ENCODE results near the gene VPS8. TPM values are rescaled to one million over a fixed set of nuclear protein-coding genes. Genes with fewer than 3 reads are reported as not detected.

Gene VPS8
- total RNA-seq, 2 donors from 2014 or later: 49.7 to 70.0 TPM

- no peaks in the 10 kb centered on the region for H3K9me3 Mint-ChIP-seq
- H3K9ac ChIP-seq (ENCODE audit: extremely low read depth, low read length, poor library complexity, severe bottlenecking): no peak overlapping the region
Measured at GRCh38 chr3:184848934-184849333, 37.0 kb downstream of the VPS8 start.

GRCh38 chr3:184850201-184850600 lies 38.2 kb downstream of the VPS8 start:
- Histone ChIP-seq H3K36me3 (ENCODE audit: control insufficient read depth, insufficient read depth, low read length) (peaks cover 51% of the 10 kb centered on the region), H3K27ac (ENCODE audit: low read depth, low read length) (no peak overlapping the region), H3K27me3 (ENCODE audit: control insufficient read depth, insufficient read depth, low read length, poor library complexity, severe bottlenecking) (no peaks in the 10 kb centered on the region), H3K4me1 (ENCODE audit: control insufficient read depth, insufficient read depth, low read length) (no peaks in the 10 kb centered on the region), H3K9me3 (ENCODE audit: control insufficient read depth, low read length) (no peaks in the 10 kb centered on the region), H3K4me3 (ENCODE audit: low read length) (no peak overlapping the region), H3K9ac (ENCODE audit: extremely low read depth, low read length, poor library complexity, severe bottlenecking) (no peak overlapping the region)
- H3K4me3 Mint-ChIP-seq: no peak overlapping the region
- TF ChIP-seq CTCF (conservative IDR thresholded peaks at IDR 0.05): no peak
- no peaks in the 10 kb centered on the region for H3K4me1 Mint-ChIP-seq
- 96 to 100% methylated on average over 2 of the region's 2 CpGs for WGBS, 2 experiments (ENCODE audit: insufficient coverage in 1 of 2, insufficient read length in 1 of 2)
- H3K27me3 Mint-ChIP-seq (ENCODE audit: insufficient read depth): no peaks in the 10 kb centered on the region
- no peak for DNase-seq
- no peaks in the 10 kb centered on the region for H3K9me3 Mint-ChIP-seq
- H3K27ac Mint-ChIP-seq: no peak overlapping the region
- H3K36me3 Mint-ChIP-seq (ENCODE audit: low read depth): peaks cover 10% of the 10 kb centered on the region

More at GRCh38 chr3:184848934-184849333, 37.0 kb downstream of the VPS8 start:
- H3K36me3 Mint-ChIP-seq (ENCODE audit: low read depth): peaks cover under 1% of the 10 kb centered on the region
- Histone ChIP-seq H3K4me3 (ENCODE audit: low read length) (no peak overlapping the region), H3K27ac (ENCODE audit: low read depth, low read length) (no peak overlapping the region), H3K36me3 (ENCODE audit: control insufficient read depth, insufficient read depth, low read length) (peaks cover 39% of the 10 kb centered on the region), H3K4me1 (ENCODE audit: control insufficient read depth, insufficient read depth, low read length) (no peaks in the 10 kb centered on the region), H3K9me3 (ENCODE audit: control insufficient read depth, low read length) (no peaks in the 10 kb centered on the region), H3K27me3 (ENCODE audit: control insufficient read depth, insufficient read depth, low read length, poor library complexity, severe bottlenecking) (no peaks in the 10 kb centered on the region)
- 94 to 100% methylated on average over 2 to 4 of the region's 4 CpGs for WGBS, 2 experiments (ENCODE audit: insufficient coverage in 1 of 2, insufficient read length in 1 of 2)
- no peak overlapping the region for H3K27ac Mint-ChIP-seq
- no peak overlapping the region for H3K4me3 Mint-ChIP-seq
- DNase-seq: no peak
- no peak for TF ChIP-seq CTCF (conservative IDR thresholded peaks at IDR 0.05)
- H3K4me1 Mint-ChIP-seq: no peaks in the 10 kb centered on the region
- H3K27me3 Mint-ChIP-seq (ENCODE audit: insufficient read depth): no peaks in the 10 kb centered on the region

- Histone ChIP-seq H3K36me3 (ENCODE audit: control insufficient read depth, insufficient read depth, low read length) (peaks cover 58% of the 10 kb centered on the region), H3K9me3 (ENCODE audit: control insufficient read depth, low read length) (no peaks in the 10 kb centered on the region), H3K4me1 (ENCODE audit: control insufficient read depth, insufficient read depth, low read length) (no peaks in the 10 kb centered on the region), H3K27ac (ENCODE audit: low read depth, low read length) (no peak overlapping the region), H3K4me3 (ENCODE audit: low read length) (no peak overlapping the region), H3K9ac (ENCODE audit: extremely low read depth, low read length, poor library complexity, severe bottlenecking) (no peak overlapping the region), H3K27me3 (ENCODE audit: control insufficient read depth, insufficient read depth, low read length, poor library complexity, severe bottlenecking) (no peaks in the 10 kb centered on the region)
- Mint-ChIP-seq H3K4me1 (no peaks in the 10 kb centered on the region), H3K9me3 (no peaks in the 10 kb centered on the region), H3K4me3 (no peak overlapping the region), H3K36me3 (ENCODE audit: low read depth) (peaks cover 44% of the 10 kb centered on the region), H3K27ac (no peak overlapping the region), H3K27me3 (ENCODE audit: insufficient read depth) (no peaks in the 10 kb centered on the region)
- WGBS, 2 experiments (ENCODE audit: insufficient coverage in 1 of 2, insufficient read length in 1 of 2): 100% methylated on average over 2 of the region's 2 CpGs; no CpG with 5 or more reads in 1 of the 2 experiments
- TF ChIP-seq CTCF (conservative IDR thresholded peaks at IDR 0.05): no peak
- no peak for DNase-seq
Measured at GRCh38 chr3:184857099-184857498, 45.1 kb downstream of the VPS8 start.
